DOHH2 (cell line): ENCODE results near the gene BATF2.

Experiments used
- H3F3A ChIP-seq: fragments of 200-600 bp; sonication (generic), shearing (Covaris generic); 2 replicates; pipeline ENCODE4 v1.6.0; 2016; ENCODE audit warnings: antibody characterized with exemption, mild to moderate bottlenecking; ENCODE audit not compliant: control insufficient read depth, insufficient read depth
- H3K27ac ChIP-seq: fragments of 200-600 bp; sonication (generic); 2 replicates; pipeline ENCODE4 v1.5.1; 2014; ENCODE audit warnings: low read depth, mild to moderate bottlenecking, low read length, moderate library complexity
- H3K27me3 ChIP-seq: fragments of 200-600 bp; sonication (generic); 2 replicates; pipeline ENCODE4 v1.6.1; 2014; ENCODE audit warnings: mild to moderate bottlenecking, low read length, mixed read lengths; ENCODE audit not compliant: control insufficient read depth
- H3K36me3 ChIP-seq: fragments of 200-600 bp; sonication (generic); 2 replicates; pipeline ENCODE4 v1.6.1; 2014; ENCODE audit warnings: mild to moderate bottlenecking, low read length, moderate library complexity, mixed read lengths; ENCODE audit not compliant: control insufficient read depth
- H3K4me1 ChIP-seq: fragments of 200-600 bp; sonication (generic); 2 replicates; pipeline ENCODE4 v1.6.1; 2014; ENCODE audit warnings: mild to moderate bottlenecking, low read length, mixed read lengths; ENCODE audit not compliant: control insufficient read depth
- H3K4me2 ChIP-seq: fragments of 200-600 bp; sonication (generic); 2 replicates; pipeline ENCODE4 v1.6.0; 2014; ENCODE audit warnings: mild to moderate bottlenecking, low read length, moderate library complexity
- H3K4me3 ChIP-seq: fragments of 200-600 bp; sonication (generic); 2 replicates; pipeline ENCODE4 v1.5.1; 2014; ENCODE audit warnings: mild to moderate bottlenecking, low read length, mixed read lengths
- H3K79me2 ChIP-seq: fragments of 200-600 bp; sonication (generic); 2 replicates; pipeline ENCODE4 v1.6.1; 2014; ENCODE audit warnings: mild to moderate bottlenecking, low read length, mixed read lengths; ENCODE audit not compliant: control insufficient read depth
- H3K9me2 ChIP-seq: fragments of 200-600 bp; sonication (generic); replicated peaks from 2 replicates; pipeline ENCODE4 v1.6.1; 2014; ENCODE audit warnings: mild to moderate bottlenecking, low read length, mixed read lengths; ENCODE audit not compliant: control insufficient read depth
- H3K9me3 ChIP-seq: fragments of 200-600 bp; sonication (generic); 2 replicates; pipeline ENCODE4 v1.6.1; 2014; ENCODE audit warnings: antibody characterized with exemption, low read length, mixed read lengths; ENCODE audit not compliant: control insufficient read depth, insufficient read depth
- H4K20me1 ChIP-seq: fragments of 200-600 bp; sonication (generic); 2 replicates; pipeline ENCODE4 v1.6.0; 2014; ENCODE audit warnings: low read depth, mild to moderate bottlenecking, antibody characterized with exemption, low read length, moderate library complexity; ENCODE audit not compliant: control insufficient read depth, insufficient read depth
- EZH2phosphoT487 ChIP-seq: fragments of 200-600 bp; sonication (generic); IDR thresholded peaks from 2 replicates; pipeline ENCODE4 v1.6.1; 2017; ENCODE audit warnings: borderline replicate concordance, mild to moderate bottlenecking, antibody characterized with exemption, low read length, moderate library complexity, mixed read lengths
- TF ChIP-seq, protein P1 (sequence below): fragments of 200-600 bp; sonication (generic); IDR thresholded peaks from one replicate; pipeline ENCODE4 v1.5.1; 2014; ENCODE audit warnings: antibody characterized with exemption, mild to moderate bottlenecking, low read depth, low read length; ENCODE audit not compliant: poor library complexity, severe bottlenecking

Gene BATF2, protein sequence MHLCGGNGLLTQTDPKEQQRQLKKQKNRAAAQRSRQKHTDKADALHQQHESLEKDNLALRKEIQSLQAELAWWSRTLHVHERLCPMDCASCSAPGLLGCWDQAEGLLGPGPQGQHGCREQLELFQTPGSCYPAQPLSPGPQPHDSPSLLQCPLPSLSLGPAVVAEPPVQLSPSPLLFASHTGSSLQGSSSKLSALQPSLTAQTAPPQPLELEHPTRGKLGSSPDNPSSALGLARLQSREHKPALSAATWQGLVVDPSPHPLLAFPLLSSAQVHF

DNA sequence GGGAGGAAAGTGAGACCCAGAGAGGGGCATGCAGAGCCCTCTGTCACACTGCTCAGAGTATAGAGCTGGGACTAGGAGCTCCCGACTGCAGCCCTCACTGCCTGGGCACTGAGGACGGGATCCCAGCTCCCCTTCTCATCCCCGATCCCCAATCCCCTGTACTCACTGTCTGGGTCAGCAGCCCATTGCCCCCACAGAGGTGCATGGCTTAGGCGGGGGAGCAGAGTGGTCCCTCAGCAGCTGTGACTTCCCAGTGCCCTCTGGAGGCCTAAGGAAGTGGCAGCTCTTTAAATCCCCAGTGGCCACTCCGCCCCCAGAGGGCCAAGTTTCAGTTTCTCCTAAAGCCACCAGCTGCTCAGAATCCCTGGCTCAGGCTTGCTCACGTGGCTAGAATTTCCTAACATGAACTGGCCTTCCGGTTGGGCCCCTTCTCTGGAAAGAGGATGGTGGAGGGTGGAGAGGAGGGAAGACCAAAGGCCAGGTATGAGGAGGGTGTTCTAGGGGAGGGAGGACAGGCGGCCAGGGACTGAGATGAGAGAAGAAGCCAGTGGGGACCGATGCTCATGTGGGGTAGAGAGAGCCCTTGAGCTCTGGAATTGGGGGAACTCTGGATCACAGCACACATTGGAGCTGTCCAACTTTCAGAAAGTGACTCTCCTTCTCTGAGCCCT, at the start of gene BATF2:
Gene BATF2 (minus strand): TSS at position 262 of the 671 bp plus-strand sequence. CDS start 57 bp downstream, at position 205.
- Histone ChIP-seq H3K4me1 (peaks cover 29% of the 10 kb centered on the region), H3K4me3 (peak within 1 kb of the TSS; percentile 31), H3K9me2 (no peaks in the 10 kb centered on the region), H3K9me3 (no peaks in the 10 kb centered on the region), H3K4me2 (peak within 1 kb of the TSS; percentile 38), H3F3A (no peaks in the 10 kb centered on the region), H4K20me1 (no peaks in the 10 kb centered on the region), H3K36me3 (no peaks in the 10 kb centered on the region), H3K79me2 (no peaks in the 10 kb centered on the region), H3K27ac (no peak within 1 kb of the TSS), H3K27me3 (no peaks in the 10 kb centered on the region)
- TF ChIP-seq EZH2phosphoT487 = no peak
- TF ChIP-seq, protein P1, sequence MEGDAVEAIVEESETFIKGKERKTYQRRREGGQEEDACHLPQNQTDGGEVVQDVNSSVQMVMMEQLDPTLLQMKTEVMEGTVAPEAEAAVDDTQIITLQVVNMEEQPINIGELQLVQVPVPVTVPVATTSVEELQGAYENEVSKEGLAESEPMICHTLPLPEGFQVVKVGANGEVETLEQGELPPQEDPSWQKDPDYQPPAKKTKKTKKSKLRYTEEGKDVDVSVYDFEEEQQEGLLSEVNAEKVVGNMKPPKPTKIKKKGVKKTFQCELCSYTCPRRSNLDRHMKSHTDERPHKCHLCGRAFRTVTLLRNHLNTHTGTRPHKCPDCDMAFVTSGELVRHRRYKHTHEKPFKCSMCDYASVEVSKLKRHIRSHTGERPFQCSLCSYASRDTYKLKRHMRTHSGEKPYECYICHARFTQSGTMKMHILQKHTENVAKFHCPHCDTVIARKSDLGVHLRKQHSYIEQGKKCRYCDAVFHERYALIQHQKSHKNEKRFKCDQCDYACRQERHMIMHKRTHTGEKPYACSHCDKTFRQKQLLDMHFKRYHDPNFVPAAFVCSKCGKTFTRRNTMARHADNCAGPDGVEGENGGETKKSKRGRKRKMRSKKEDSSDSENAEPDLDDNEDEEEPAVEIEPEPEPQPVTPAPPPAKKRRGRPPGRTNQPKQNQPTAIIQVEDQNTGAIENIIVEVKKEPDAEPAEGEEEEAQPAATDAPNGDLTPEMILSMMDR = peak; percentile 69

- Histone ChIP-seq H3K4me3 (no peak overlapping the region), H3K4me2 (no peak overlapping the region), H3K9me3 (no peaks in the 10 kb centered on the region), H3K79me2 (peaks cover 34% of the 10 kb centered on the region), H3K4me1 (peaks cover 14% of the 10 kb centered on the region), H3K36me3 (peaks cover 31% of the 10 kb centered on the region), H3K27ac (no peak overlapping the region), H3K27me3 (no peaks in the 10 kb centered on the region), H3F3A (no peaks in the 10 kb centered on the region), H3K9me2 (no peaks in the 10 kb centered on the region), H4K20me1 (no peaks in the 10 kb centered on the region)
- no peak for TF ChIP-seq EZH2phosphoT487
- TF ChIP-seq, protein P1 = no peak
Observed at GRCh38 chr11:65045728-65046127, 49.0 kb upstream of the BATF2 start.

- no peaks in the 10 kb centered on the region for H4K20me1 ChIP-seq
Observed at GRCh38 chr11:65045061-65045460, 48.3 kb upstream of the BATF2 start.

More at GRCh38 chr11:65045061-65045460, 48.3 kb upstream of the BATF2 start:
- Histone ChIP-seq H3K36me3 (peaks cover 31% of the 10 kb centered on the region), H3K4me3 (no peak overlapping the region), H3K9me2 (no peaks in the 10 kb centered on the region), H3K27me3 (no peaks in the 10 kb centered on the region), H3K79me2 (peaks cover 34% of the 10 kb centered on the region), H3K27ac (no peak overlapping the region), H3K9me3 (no peaks in the 10 kb centered on the region), H3K4me1 (peaks cover 19% of the 10 kb centered on the region), H3F3A (peaks cover 2% of the 10 kb centered on the region; the same call in 1 of the 2 replicates), H3K4me2 (no peak overlapping the region)
- TF ChIP-seq, protein P1 = no peak
- TF ChIP-seq EZH2phosphoT487 = no peak
